CD14-positive monocyte (primary cell): ENCODE results near the gene ABCG2. TPM values are rescaled to one million over a fixed set of nuclear protein-coding genes. Genes with fewer than 3 reads are reported as not detected.
A peak's percentile ranks its signal among the peaks of the same experiment; 100 is the strongest.

Source experiments
- DNase-seq, 3 donors: peaks; one replicate each; pipeline ENCODE4 v3.0.0-alpha.2; 2011 to 2022
- H2AFZ ChIP-seq: 2 replicates; pipeline ENCODE4 v1.6.0; 2012; ENCODE audit warnings: mild to moderate bottlenecking, low read depth, low read length, inconsistent platforms; ENCODE audit not compliant: insufficient read depth, poor library complexity, severe bottlenecking
- H3K27ac ChIP-seq, 2 donors: 1 replicate in 1 of 2; 2 replicates in 1 of 2; pipeline ENCODE4 v1.5.1; 2012 to 2013; ENCODE audit warnings: low read length in 2 of 2, control low read depth in 1 of 2, inconsistent platforms in 1 of 2, low read depth in 1 of 2, mild to moderate bottlenecking in 1 of 2
- H3K27me3 ChIP-seq, 2 donors: one replicate each; pipeline versions ENCODE4 v1.6.0 to v1.6.1; 2011 to 2013; ENCODE audit warnings: low read length in 2 of 2; ENCODE audit not compliant: control insufficient read depth in 2 of 2, insufficient read depth in 2 of 2
- H3K36me3 ChIP-seq, 2 donors: replicated peaks in 1 of 2; 1 replicate in 1 of 2; 2 replicates in 1 of 2; pipeline versions ENCODE4 v1.5.1 to v1.6.1; 2012 to 2013; ENCODE audit warnings: low read length in 2 of 2, control low read depth in 1 of 2, inconsistent platforms in 1 of 2, mild to moderate bottlenecking in 1 of 2; ENCODE audit not compliant: insufficient read depth in 2 of 2, control insufficient read depth in 1 of 2
- H3K4me1 ChIP-seq, 2 donors: 1 replicate in 1 of 2; 2 replicates in 1 of 2; pipeline versions ENCODE4 v1.5.1 to v1.6.1; 2012 to 2013; ENCODE audit warnings: low read length in 2 of 2, control low read depth in 1 of 2, inconsistent platforms in 1 of 2, mild to moderate bottlenecking in 1 of 2, moderate library complexity in 1 of 2; ENCODE audit not compliant: insufficient read depth in 2 of 2, control insufficient read depth in 1 of 2
- H3K4me2 ChIP-seq: replicated peaks from 2 replicates; pipeline ENCODE3; 2012; ENCODE audit warnings: low read length, moderate library complexity, mild to moderate bottlenecking; ENCODE audit not compliant: poor library complexity, severe bottlenecking; ENCODE audit errors: extremely low read depth
- H3K4me3 ChIP-seq, 3 experiments: fragments of 200-600 bp in 1 of 3; sonication (generic) in 1 of 3; replicated peaks in 1 of 3; 1 replicate in 2 of 3; 2 replicates in 1 of 3; pipeline ENCODE4 v1.5.1; 2011 to 2013; ENCODE audit warnings: low read length in 3 of 3, mild to moderate bottlenecking in 3 of 3, control low read depth in 2 of 3, low read depth in 2 of 3, inconsistent platforms in 1 of 3, moderate library complexity in 1 of 3
- H3K79me2 ChIP-seq: 2 replicates; pipeline ENCODE4 v1.6.0; 2012; ENCODE audit warnings: mild to moderate bottlenecking, control low read depth, inconsistent platforms, low read length, moderate library complexity; ENCODE audit not compliant: insufficient read depth
- H3K9ac ChIP-seq: 2 replicates; pipeline ENCODE4 v1.6.0; 2017; ENCODE audit warnings: low read length, mild to moderate bottlenecking; ENCODE audit not compliant: insufficient read depth, poor library complexity, severe bottlenecking
- H3K9me3 ChIP-seq, 2 donors: replicated peaks in 1 of 2; 1 replicate in 1 of 2; 2 replicates in 1 of 2; pipeline versions ENCODE4 v1.5.1 to v1.6.1; 2012 to 2013; ENCODE audit warnings: low read length in 2 of 2, control low read depth in 1 of 2; ENCODE audit not compliant: control insufficient read depth in 1 of 2, insufficient read depth in 1 of 2
- H4K20me1 ChIP-seq: 2 replicates; pipeline ENCODE4 v1.6.0; 2012; ENCODE audit warnings: mild to moderate bottlenecking, low read length, control low read depth, moderate library complexity; ENCODE audit not compliant: insufficient read depth
- H3K27ac Mint-ChIP-seq, 7 donors: one replicate each; pipeline ENCODE4 v1.8.0; 2020; ENCODE audit warnings: mild to moderate bottlenecking in 7 of 7, mixed read lengths in 7 of 7, moderate library complexity in 6 of 7, inconsistent platforms in 2 of 7
- H3K27me3 Mint-ChIP-seq, 3 donors: one replicate each; pipeline ENCODE4 v1.8.0; 2021 to 2022; ENCODE audit warnings: low read depth in 3 of 3, mild to moderate bottlenecking in 3 of 3, mixed read lengths in 3 of 3, moderate library complexity in 3 of 3, inconsistent platforms in 1 of 3
- H3K36me3 Mint-ChIP-seq, 2 donors: one replicate each; pipeline ENCODE4 v1.8.0; 2020; ENCODE audit warnings: mixed read lengths in 2 of 2, inconsistent platforms in 1 of 2, mild to moderate bottlenecking in 1 of 2
- H3K4me1 Mint-ChIP-seq: one replicate; pipeline ENCODE4 v1.8.0; 2020; ENCODE audit warnings: mild to moderate bottlenecking, mixed read lengths
- H3K4me3 Mint-ChIP-seq, 2 donors: one replicate each; pipeline ENCODE4 v1.8.0; 2020; ENCODE audit warnings: mild to moderate bottlenecking in 2 of 2, mixed read lengths in 2 of 2, moderate library complexity in 1 of 2
- H3K9me3 Mint-ChIP-seq, 7 donors: one replicate each; pipeline ENCODE4 v1.8.0; 2020 to 2022; ENCODE audit warnings: mixed read lengths in 7 of 7, mild to moderate bottlenecking in 6 of 7, moderate library complexity in 6 of 7, inconsistent platforms in 2 of 7
- CTCF ChIP-seq: fragments of 200-600 bp; IDR thresholded peaks from one replicate; pipeline ENCODE4 v1.8.0; 2022; ENCODE audit warnings: antibody characterized with exemption, mild to moderate bottlenecking
- WGBS: methylation state at CpG from one replicate; pipeline ENCODE4 v1.1.5; 2013; ENCODE audit warnings: missing lambda C conversion rate; ENCODE audit not compliant: insufficient coverage; 5-methylcytosine and 5-hydroxymethylcytosine counted together
- intact Hi-C, 2 donors: fragments of 100-400 bp; cut with micrococcal nuclease; formaldehyde crosslinking; loops; one replicate each; pipeline versions ENCODE4 v1.15.0 to v1.15.1; 2023
- polyA plus RNA-seq, 3 donors: library from polyadenylated mRNA; depleted of rRNA in 1 of 3; unstranded in 2 of 3; stranded (reverse) in 1 of 3; fragments of 300-500 nt in 2 of 3; fragments of >200 nt in 1 of 3; fragmentation: Illumina TruSeq in 2 of 3; gene quantifications; 1 replicate in 2 of 3; 2 replicates in 1 of 3; pipeline ENCODE4 v1.2.3, GENCODE V29; 2012 to 2021

The ABCG2 gene
- polyA plus RNA-seq, 3 donors, result not detected

DNA sequence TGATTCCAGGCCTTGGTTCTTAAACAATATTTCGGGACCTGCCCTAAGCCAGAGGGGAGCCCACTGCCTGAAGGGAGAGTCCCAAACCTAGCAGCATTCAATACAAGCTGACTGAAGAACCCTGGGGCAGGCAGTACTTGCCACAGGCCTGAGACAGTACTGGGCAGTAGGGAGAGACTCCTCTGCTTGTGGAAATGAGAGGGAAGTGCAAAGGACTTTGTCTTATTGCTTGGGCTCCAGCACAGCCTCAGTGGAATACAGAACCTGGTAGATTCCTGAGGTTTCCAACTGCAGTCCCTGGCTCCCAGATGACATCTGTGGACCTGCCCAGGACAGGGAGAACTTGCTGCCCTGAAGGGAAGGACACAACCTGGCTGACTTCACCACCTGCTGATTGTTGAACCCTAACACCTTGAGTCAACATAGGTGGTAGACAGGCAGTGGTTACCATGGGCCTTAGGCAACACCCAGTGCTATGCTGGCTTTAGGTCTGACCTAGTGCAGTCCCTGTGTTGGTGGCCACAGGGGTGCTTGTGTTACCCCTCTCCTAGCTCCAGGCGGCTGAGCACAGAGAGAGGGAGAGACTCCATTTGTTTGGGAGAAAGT, 20.3 kb upstream of the ABCG2 start:
- Histone ChIP-seq H3K27me3 (no peaks in the 10 kb centered on the region), H3K4me3 (peak overlapping the region in 1 of 3 experiments; percentile 61), H3K79me2 (no peaks in the 10 kb centered on the region), H3K9ac (peak overlapping the region; percentile 18), H3K4me2 (peak overlapping the region; percentile 72), H3K36me3 (no peaks in the 10 kb centered on the region), H3K9me3 (no peaks in the 10 kb centered on the region), H3K27ac (peak overlapping the region; percentile 29 to 76), H4K20me1 (no peaks in the 10 kb centered on the region), H3K4me1 (peaks cover 17 to 18% of the 10 kb centered on the region in 2 donors), H2AFZ (peak overlapping the region; percentile 77)
- peaks cover 21% of the 10 kb centered on the region for H3K4me1 Mint-ChIP-seq
- DNase-seq, result no peak
- H3K4me3 Mint-ChIP-seq, result peak overlapping the region in 1 of 2 donors; percentile 83
- peak overlapping the region in 5 of 7 donors; percentile 51 to 89 (median 62) for H3K27ac Mint-ChIP-seq
- intact Hi-C loops, result no loop called here
- H3K9me3 Mint-ChIP-seq, result peaks cover 0 to 7% (median 5%) of the 10 kb centered on the region in 7 donors
- H3K36me3 Mint-ChIP-seq, result peaks cover 0 to 9% of the 10 kb centered on the region in 2 donors
- TF ChIP-seq CTCF, result no peak
- peaks cover 0 to 2% (median 1%) of the 10 kb centered on the region in 3 donors for H3K27me3 Mint-ChIP-seq
- WGBS, result 56% methylated on average over 1 of the region's 2 CpGs

- Histone ChIP-seq H3K27me3 (no peaks in the 10 kb centered on the region), H4K20me1 (no peaks in the 10 kb centered on the region), H3K4me3 (peak overlapping the region in 1 of 3 experiments; percentile 61), H3K4me1 (peaks cover 17 to 18% of the 10 kb centered on the region in 2 donors), H3K79me2 (no peaks in the 10 kb centered on the region), H3K9me3 (no peaks in the 10 kb centered on the region), H3K4me2 (peak overlapping the region; percentile 72), H3K27ac (peak overlapping the region; percentile 29 to 76), H2AFZ (peak overlapping the region; percentile 77), H3K9ac (peak overlapping the region; percentile 18), H3K36me3 (no peaks in the 10 kb centered on the region)
- peaks cover 0 to 9% of the 10 kb centered on the region in 2 donors for H3K36me3 Mint-ChIP-seq
- peak overlapping the region; percentile 51 to 89 (median 68) for H3K27ac Mint-ChIP-seq
- peaks cover 0 to 7% (median 5%) of the 10 kb centered on the region in 7 donors for H3K9me3 Mint-ChIP-seq
- no peak for TF ChIP-seq CTCF
- H3K27me3 Mint-ChIP-seq, result peaks cover 0 to 1% (median under 1%) of the 10 kb centered on the region in 3 donors
- H3K4me3 Mint-ChIP-seq, result peak overlapping the region; percentile 35 to 83
- 10% methylated on average over 4 of the region's 4 CpGs for WGBS
- peak; percentile 65 to 75 (median 66) for DNase-seq
- intact Hi-C loops, result no loop called here
- peaks cover 20% of the 10 kb centered on the region for H3K4me1 Mint-ChIP-seq
Measured at GRCh38 chr4:88177983-88178625, 19.7 kb upstream of the ABCG2 start.
